ENCODE results near the gene CHRM4.
"Not testable (repeated sequence)": the region's sequence is repeated elsewhere in the genome, so short reads cannot be mapped to it uniquely, and the experiment has no call there.

Gene CHRM4

DNA sequence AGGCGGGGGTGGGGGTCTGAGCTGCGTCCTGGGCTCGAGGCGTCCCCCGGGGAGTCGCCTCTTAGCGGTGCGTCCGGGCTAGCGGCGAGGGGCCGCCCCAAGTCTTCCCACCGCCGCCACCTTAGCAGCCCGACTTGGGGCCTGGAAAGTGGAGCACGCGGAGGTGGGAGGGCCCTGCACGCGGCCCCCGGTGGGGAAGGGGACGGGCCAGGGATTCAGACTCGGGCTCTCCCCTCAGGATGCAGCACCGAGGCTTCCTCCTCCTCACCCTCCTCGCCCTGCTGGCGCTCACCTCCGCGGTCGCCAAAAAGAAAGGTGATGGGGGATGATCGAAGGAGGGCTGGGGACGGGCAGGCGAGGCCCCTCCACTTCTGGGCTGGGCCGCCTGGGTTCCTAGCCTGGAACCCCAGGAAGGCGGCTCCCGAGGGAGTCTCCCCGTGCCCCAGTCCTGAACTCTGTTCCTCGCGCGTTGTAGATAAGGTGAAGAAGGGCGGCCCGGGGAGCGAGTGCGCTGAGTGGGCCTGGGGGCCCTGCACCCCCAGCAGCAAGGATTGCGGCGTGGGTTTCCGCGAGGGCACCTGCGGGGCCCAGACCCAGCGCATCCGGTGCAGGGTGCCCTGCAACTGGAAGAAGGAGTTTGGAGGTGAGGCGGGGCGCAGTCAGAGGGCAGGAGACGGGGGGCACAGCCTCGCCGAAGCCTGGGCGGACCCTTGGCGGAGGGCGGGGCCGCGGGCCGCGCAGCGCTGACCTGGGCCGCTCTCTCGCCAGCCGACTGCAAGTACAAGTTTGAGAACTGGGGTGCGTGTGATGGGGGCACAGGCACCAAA, 9.5 kb downstream of the CHRM4 start:
- Mint-ChIP-seq H3K36me3 (peaks cover 12% of the 10 kb centered on the region), H3K27me3 (peaks cover 26% of the 10 kb centered on the region), H3K4me3 (peak overlapping the region; percentile 74), H3K4me1 (peaks cover 7% of the 10 kb centered on the region), H3K27ac (no peak overlapping the region), H3K9me3 (no peaks in the 10 kb centered on the region)
- ATAC-seq (ENCODE audit: low read depth) (no peak), DNase-seq (ENCODE audit: low spot score in 2 of 2) (no peak)

DNA sequence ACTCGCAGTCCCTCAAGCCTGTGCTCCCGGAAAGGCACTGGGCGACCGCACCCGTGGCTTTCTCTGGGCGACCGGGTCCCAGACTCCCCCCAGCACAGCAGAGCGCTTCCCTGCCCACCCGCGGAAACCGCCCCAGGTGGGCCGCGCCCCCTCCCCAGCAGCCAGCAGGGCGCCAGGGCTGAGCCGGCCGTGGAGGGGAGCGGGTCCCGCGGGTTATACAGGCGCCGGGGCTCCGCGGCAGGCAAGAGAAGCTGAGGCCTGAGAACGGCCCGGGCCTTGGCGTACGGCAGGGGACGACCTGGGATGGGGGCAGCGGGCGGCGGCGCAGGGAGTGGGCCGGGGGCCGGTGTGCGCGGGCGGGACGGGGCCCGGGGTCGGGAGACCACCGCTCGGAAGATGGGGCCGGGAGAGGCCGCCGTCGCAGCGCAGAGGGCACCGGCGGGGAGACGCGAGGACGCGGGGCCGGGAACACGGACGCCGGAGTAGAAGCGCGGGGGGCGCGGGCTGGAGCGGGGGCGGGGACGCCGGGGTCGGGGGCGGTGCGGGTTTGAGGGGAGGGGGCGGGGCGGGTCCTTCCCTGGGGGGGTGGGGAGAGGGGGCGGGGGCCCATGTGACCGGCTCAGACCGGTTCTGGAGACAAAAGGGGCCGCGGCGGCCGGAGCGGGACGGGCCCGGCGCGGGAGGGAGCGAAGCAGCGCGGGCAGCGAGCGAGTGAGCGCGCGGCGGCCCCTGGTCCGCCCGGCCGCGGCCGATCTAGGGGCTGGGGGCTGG, 10.3 kb downstream of the CHRM4 start, which contains the start of gene MDK:
Gene MDK, plus strand, starts transcription at position 622 of the 771 bp plus-strand sequence. CDS start 389 bp downstream, outside the sequence.
- peak; percentile 27 for ATAC-seq (ENCODE audit: low read depth)
- DNase-seq (ENCODE audit: low spot score in 2 of 2): no peak
- no peaks in the 10 kb centered on the region for H3K9me3 Mint-ChIP-seq
- peak within 1 kb of the TSS; percentile 81 for H3K4me3 Mint-ChIP-seq
- no peak within 1 kb of the TSS for H3K27ac Mint-ChIP-seq
- peaks cover 7% of the 10 kb centered on the region for H3K4me1 Mint-ChIP-seq
- peaks cover 14% of the 10 kb centered on the region for H3K36me3 Mint-ChIP-seq
- H3K27me3 Mint-ChIP-seq: peaks cover 18% of the 10 kb centered on the region

- no peak overlapping the region for H3K27ac Mint-ChIP-seq
- H3K27me3 Mint-ChIP-seq: peaks cover 12% of the 10 kb centered on the region
- peak; percentile 59 for ATAC-seq (ENCODE audit: low read depth)
Observed at GRCh38 chr11:46380340-46381047, 11.1 kb downstream of the CHRM4 start.

DNA sequence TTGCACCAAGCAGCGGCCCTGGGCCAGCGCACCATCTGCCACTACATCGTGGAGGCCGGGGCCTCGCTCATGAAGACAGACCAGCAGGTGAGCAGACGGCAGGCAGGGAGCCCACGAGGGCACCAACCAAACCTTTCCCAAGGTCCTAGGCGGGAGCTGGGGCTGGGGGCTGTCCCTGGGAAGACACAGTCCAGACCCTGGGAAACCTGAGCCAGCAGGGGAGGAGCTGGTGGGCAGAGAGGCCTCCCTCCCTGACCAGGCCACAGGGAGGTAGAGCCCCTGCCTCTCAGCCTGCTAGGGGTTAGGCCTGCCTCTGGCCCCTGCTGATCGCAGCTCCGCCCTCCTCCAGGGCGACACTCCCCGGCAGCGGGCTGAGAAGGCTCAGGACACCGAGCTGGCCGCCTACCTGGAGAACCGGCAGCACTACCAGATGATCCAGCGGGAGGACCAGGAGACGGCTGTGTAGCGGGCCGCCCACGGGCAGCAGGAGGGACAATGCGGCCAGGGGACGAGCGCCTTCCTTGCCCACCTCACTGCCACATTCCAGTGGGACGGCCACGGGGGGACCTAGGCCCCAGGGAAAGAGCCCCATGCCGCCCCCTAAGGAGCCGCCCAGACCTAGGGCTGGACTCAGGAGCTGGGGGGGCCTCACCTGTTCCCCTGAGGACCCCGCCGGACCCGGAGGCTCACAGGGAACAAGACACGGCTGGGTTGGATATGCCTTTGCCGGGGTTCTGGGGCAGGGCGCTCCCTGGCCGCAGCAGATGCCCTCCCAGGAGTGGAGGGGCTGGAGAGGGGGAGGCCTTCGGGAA, 11.9 kb downstream of the CHRM4 start:
- H3K4me1 Mint-ChIP-seq; H3K27ac Mint-ChIP-seq; H3K27me3 Mint-ChIP-seq; ATAC-seq (ENCODE audit: low read depth); DNase-seq (ENCODE audit: low spot score in 2 of 2); H3K9me3 Mint-ChIP-seq: not testable (repeated sequence)
- Mint-ChIP-seq H3K36me3 (peaks cover 17% of the 10 kb centered on the region), H3K4me3 (peak overlapping the region; percentile 67)

More at GRCh38 chr11:46380340-46381047, 11.1 kb downstream of the CHRM4 start:
- Mint-ChIP-seq H3K36me3 (peaks cover 14% of the 10 kb centered on the region), H3K4me1 (peaks cover 7% of the 10 kb centered on the region), H3K9me3 (no peaks in the 10 kb centered on the region), H3K4me3 (peak overlapping the region; percentile 81)
- no peak for DNase-seq (ENCODE audit: low spot score in 2 of 2)

GRCh38 chr11:46378811-46379481, 12.6 kb downstream of the CHRM4 start:
- H3K9me3 Mint-ChIP-seq: no peaks in the 10 kb centered on the region
- H3K27me3 Mint-ChIP-seq: peaks cover 4% of the 10 kb centered on the region
- peaks cover 7% of the 10 kb centered on the region for H3K4me1 Mint-ChIP-seq
- H3K36me3 Mint-ChIP-seq: peaks cover 17% of the 10 kb centered on the region
- no peak overlapping the region for H3K27ac Mint-ChIP-seq
- peak overlapping the region; percentile 67 for H3K4me3 Mint-ChIP-seq
- ATAC-seq (ENCODE audit: low read depth): no peak
- no peak for DNase-seq (ENCODE audit: low spot score in 2 of 2)

- no peak overlapping the region for H3K27ac Mint-ChIP-seq
- peaks cover 17% of the 10 kb centered on the region for H3K36me3 Mint-ChIP-seq
- ATAC-seq (ENCODE audit: low read depth) (no peak), DNase-seq (ENCODE audit: low spot score in 2 of 2) (no peak)
- peaks cover 7% of the 10 kb centered on the region for H3K4me1 Mint-ChIP-seq
- H3K9me3 Mint-ChIP-seq: no peaks in the 10 kb centered on the region
- no peak overlapping the region for H3K4me3 Mint-ChIP-seq
- no peaks in the 10 kb centered on the region for H3K27me3 Mint-ChIP-seq
Observed at GRCh38 chr11:46378296-46378695, 13.3 kb downstream of the CHRM4 start.

DNA sequence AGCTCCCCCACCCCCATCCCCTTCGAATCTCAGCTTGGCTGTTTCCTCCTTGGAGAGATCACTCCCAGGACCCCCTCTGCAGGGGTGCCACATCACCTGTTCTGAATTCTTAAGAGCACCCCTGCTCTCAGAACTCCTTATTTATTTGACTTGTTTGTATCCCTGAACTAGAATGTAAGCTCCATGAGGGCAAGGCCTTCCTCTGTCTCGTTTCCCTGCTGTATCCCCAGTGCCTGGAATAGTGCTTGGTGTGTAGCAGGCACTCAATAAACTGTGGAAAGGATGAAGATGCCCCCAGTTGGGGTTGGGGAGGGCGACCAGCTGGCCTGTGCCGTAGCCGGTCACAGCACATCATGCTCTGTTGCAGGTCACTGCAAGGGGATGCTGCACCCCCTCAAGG, 13.7 kb downstream of the CHRM4 start:
- no peaks in the 10 kb centered on the region for H3K27me3 Mint-ChIP-seq
- H3K27ac Mint-ChIP-seq: no peak overlapping the region
- H3K36me3 Mint-ChIP-seq: peaks cover 17% of the 10 kb centered on the region
- H3K4me3 Mint-ChIP-seq: no peak overlapping the region
- no peaks in the 10 kb centered on the region for H3K9me3 Mint-ChIP-seq
- ATAC-seq (ENCODE audit: low read depth) (no peak), DNase-seq (ENCODE audit: low spot score in 2 of 2) (no peak)
- H3K4me1 Mint-ChIP-seq: peaks cover 7% of the 10 kb centered on the region

- DNase-seq (ENCODE audit: low spot score in 2 of 2) (no peak), ATAC-seq (ENCODE audit: low read depth) (no peak)
- Mint-ChIP-seq H3K27me3 (no peaks in the 10 kb centered on the region), H3K36me3 (peaks cover 19% of the 10 kb centered on the region), H3K9me3 (no peaks in the 10 kb centered on the region), H3K27ac (no peak overlapping the region), H3K4me1 (peaks cover 7% of the 10 kb centered on the region), H3K4me3 (no peak overlapping the region)
Observed at GRCh38 chr11:46377290-46377689, 14.3 kb downstream of the CHRM4 start.

GRCh38 chr11:46376258-46377050, 15.1 kb downstream of the CHRM4 start:
- Mint-ChIP-seq H3K4me1 (peaks cover 2% of the 10 kb centered on the region), H3K9me3 (no peaks in the 10 kb centered on the region), H3K27ac (no peak overlapping the region), H3K36me3 (peaks cover 20% of the 10 kb centered on the region), H3K27me3 (no peaks in the 10 kb centered on the region), H3K4me3 (no peak overlapping the region)
- no peak for ATAC-seq (ENCODE audit: low read depth)
- no peak for DNase-seq (ENCODE audit: low spot score in 2 of 2)

GRCh38 chr11:46375392-46376101, 16.0 kb downstream of the CHRM4 start:
- Mint-ChIP-seq H3K9me3 (no peaks in the 10 kb centered on the region), H3K27me3 (no peaks in the 10 kb centered on the region), H3K4me3 (no peak overlapping the region), H3K27ac (no peak overlapping the region), H3K36me3 (peaks cover 20% of the 10 kb centered on the region), H3K4me1 (peaks cover 2% of the 10 kb centered on the region)
- ATAC-seq (ENCODE audit: low read depth) (no peak), DNase-seq (ENCODE audit: low spot score in 2 of 2) (no peak)

- Mint-ChIP-seq H3K36me3 (peaks cover 20% of the 10 kb centered on the region), H3K4me3 (no peak overlapping the region), H3K4me1 (no peaks in the 10 kb centered on the region), H3K27ac (no peak overlapping the region), H3K27me3 (no peaks in the 10 kb centered on the region), H3K9me3 (no peaks in the 10 kb centered on the region)
- no peak for ATAC-seq (ENCODE audit: low read depth)
- no peak for DNase-seq (ENCODE audit: low spot score in 2 of 2)
Observed at GRCh38 chr11:46374815-46375214, 16.8 kb downstream of the CHRM4 start.

Data from memory B cell (primary cell).